SU-DHL-6 (cell line): ENCODE measurements around the gene MAML1.

Experiments used
- H2AFZ ChIP-seq: fragments of 200-600 bp; sonication (generic); 2 replicates; pipeline ENCODE4 v1.6.1; 2014; ENCODE audit warnings: low read depth, mild to moderate bottlenecking, moderate library complexity, mixed read lengths, antibody characterized with exemption, low read length; ENCODE audit not compliant: severe bottlenecking
- H3F3A ChIP-seq: fragments of 200-600 bp; shearing (Covaris generic); 2 replicates; pipeline ENCODE4 v1.6.0; 2016; ENCODE audit warnings: antibody characterized with exemption, mild to moderate bottlenecking; ENCODE audit not compliant: insufficient read depth
- H3K27ac ChIP-seq: fragments of 200-600 bp; sonication (generic); 2 replicates; pipeline ENCODE4 v1.5.1; 2016; ENCODE audit warnings: low read depth, mild to moderate bottlenecking, low read length, moderate library complexity, mixed read lengths
- H3K27me3 ChIP-seq: fragments of 200-600 bp; sonication (generic), shearing (Covaris generic); 2 replicates; pipeline ENCODE4 v1.6.0; 2014; ENCODE audit warnings: mild to moderate bottlenecking, low read length
- H3K36me3 ChIP-seq: fragments of 200-600 bp; sonication (generic); 2 replicates; pipeline ENCODE4 v1.6.1; 2014; ENCODE audit warnings: mild to moderate bottlenecking, low read length, mixed read lengths
- H3K4me2 ChIP-seq: fragments of 300-600, 200-600 bp; shearing (Covaris generic), sonication (generic); 2 replicates; pipeline ENCODE4 v1.6.0; 2014; ENCODE audit warnings: low read length, low read depth, mild to moderate bottlenecking; ENCODE audit not compliant: poor library complexity, severe bottlenecking
- H3K4me3 ChIP-seq: fragments of 200-600 bp; sonication (generic); 2 replicates; pipeline ENCODE4 v1.5.1; 2014; ENCODE audit warnings: antibody characterized with exemption, low read length, mild to moderate bottlenecking, mixed read lengths; ENCODE audit not compliant: insufficient read depth, poor library complexity, severe bottlenecking
- H3K79me2 ChIP-seq: fragments of 200-600 bp; sonication (generic); 2 replicates; pipeline ENCODE4 v1.6.1; 2014; ENCODE audit warnings: mild to moderate bottlenecking, low read length, moderate library complexity; ENCODE audit not compliant: insufficient read depth
- H3K9ac ChIP-seq: fragments of 200-600 bp; sonication (generic); 2 replicates; pipeline ENCODE4 v1.7.0; 2014; ENCODE audit warnings: mild to moderate bottlenecking, low read length
- H3K9me2 ChIP-seq: fragments of 200-600 bp; sonication (generic); replicated peaks from 2 replicates; pipeline ENCODE4 v1.6.1; 2014; ENCODE audit warnings: low read length; ENCODE audit not compliant: insufficient read depth
- H3K9me3 ChIP-seq: fragments of 200-600 bp; sonication (generic); 2 replicates; pipeline ENCODE4 v1.6.1; 2014; ENCODE audit warnings: low read length, mixed read lengths; ENCODE audit not compliant: insufficient read depth
- H4K20me1 ChIP-seq: fragments of 200-600 bp; sonication (generic); 2 replicates; pipeline ENCODE4 v1.6.1; 2014; ENCODE audit warnings: low read depth, mild to moderate bottlenecking, antibody characterized with exemption, low read length, moderate library complexity, mixed read lengths
- CTCF ChIP-seq: fragments of 200-600 bp; sonication (generic); IDR thresholded peaks from one replicate; pipeline ENCODE4 v1.5.1; 2017; ENCODE audit warnings: antibody characterized with exemption, mild to moderate bottlenecking, low read length, moderate library complexity; ENCODE audit not compliant: insufficient read depth, poor library complexity, severe bottlenecking
- EZH2phosphoT487 ChIP-seq: fragments of 200-600 bp; sonication (generic), shearing (Covaris generic); conservative IDR thresholded peaks from 2 replicates; pipeline ENCODE4 v1.6.1; 2018; ENCODE audit warnings: mild to moderate bottlenecking, antibody characterized with exemption, low read length, moderate library complexity, mixed read lengths

The MAML1 gene

GRCh38 chr5:179815491-179816249 is 83.0 kb downstream of the MAML1 start:
- Histone ChIP-seq H3K79me2 (no peaks in the 10 kb centered on the region), H3K36me3 (no peaks in the 10 kb centered on the region), H3K9ac (no peak overlapping the region), H3K9me2 (no peaks in the 10 kb centered on the region), H3K27me3 (no peaks in the 10 kb centered on the region), H3K9me3 (no peaks in the 10 kb centered on the region), H3F3A (0 out of 2 replicates have a peak, but pooled peaks cover 10% of the 10 kb centered on the region), H3K4me3 (no peak overlapping the region), H2AFZ (no peak overlapping the region), H3K27ac (no peak overlapping the region), H4K20me1 (no peaks in the 10 kb centered on the region), H3K4me2 (no peak overlapping the region)
- TF ChIP-seq CTCF = no peak
- TF ChIP-seq EZH2phosphoT487 = no peak

GRCh38 chr5:179816401-179816795 is 83.8 kb downstream of the MAML1 start:
- no peaks in the 10 kb centered on the region for H3K9me3 ChIP-seq
- H4K20me1 ChIP-seq = no peaks in the 10 kb centered on the region
- H3K36me3 ChIP-seq = no peaks in the 10 kb centered on the region
- H3K27ac ChIP-seq = no peak overlapping the region
- 0 out of 2 replicates have a peak, but pooled peaks cover 10% of the 10 kb centered on the region for H3F3A ChIP-seq
- no peak overlapping the region for H3K9ac ChIP-seq
- no peaks in the 10 kb centered on the region; the same call in 1 of the 2 replicates for H3K79me2 ChIP-seq
- no peak for TF ChIP-seq CTCF
- no peak for TF ChIP-seq EZH2phosphoT487
- H3K27me3 ChIP-seq = no peaks in the 10 kb centered on the region
- H3K4me3 ChIP-seq = no peak overlapping the region
- no peak overlapping the region for H3K4me2 ChIP-seq
- H3K9me2 ChIP-seq = no peaks in the 10 kb centered on the region
- H2AFZ ChIP-seq = no peak overlapping the region

GRCh38 chr5:179816796-179817469 is 84.3 kb downstream of the MAML1 start:
- Histone ChIP-seq H3F3A (peaks cover 13% of the 10 kb centered on the region; the same call in 1 of the 2 replicates), H3K4me3 (no peak overlapping the region), H3K9ac (no peak overlapping the region), H4K20me1 (peaks cover under 1% of the 10 kb centered on the region), H3K79me2 (peaks cover 2% of the 10 kb centered on the region; the same call in 1 of the 2 replicates), H3K27me3 (no peaks in the 10 kb centered on the region), H2AFZ (no peak overlapping the region), H3K27ac (no peak overlapping the region), H3K36me3 (no peaks in the 10 kb centered on the region), H3K4me2 (no peak overlapping the region), H3K9me3 (no peaks in the 10 kb centered on the region), H3K9me2 (no peaks in the 10 kb centered on the region)
- no peak for TF ChIP-seq EZH2phosphoT487
- TF ChIP-seq CTCF = no peak
